Mononuclear cell (primary cell): Measurements from ENCODE around the gene RPL9. TPM values are rescaled to one million over a fixed set of nuclear protein-coding genes. Genes with fewer than 3 reads are reported as not detected.
"Not testable (repeated sequence)": the region's sequence is repeated elsewhere in the genome, so short reads cannot be mapped to it uniquely, and the experiment has no call there.

Experiments
- H3K27me3 ChIP-seq: 2 replicates; pipeline ENCODE4 v1.6.0; 2011; ENCODE audit warnings: low read length, control low read depth; ENCODE audit not compliant: insufficient read depth
- H3K4me1 ChIP-seq: 2 replicates; pipeline ENCODE4 v1.5.1; 2011; ENCODE audit warnings: mild to moderate bottlenecking, low read length, control low read depth; ENCODE audit not compliant: insufficient read depth
- H3K4me3 ChIP-seq: 2 replicates; pipeline ENCODE4 v1.5.1; 2011; ENCODE audit warnings: mild to moderate bottlenecking, low read length, moderate library complexity
- H3K9me3 ChIP-seq: 2 replicates; pipeline ENCODE4 v1.5.1; 2011; ENCODE audit warnings: low read depth, mild to moderate bottlenecking, control low read depth, low read length
- total RNA-seq: library from RNA; depleted of rRNA; stranded (reverse); fragments of >200 nt; gene quantifications from one replicate; pipeline ENCODE4 v1.2.3, GENCODE V29; 2012

Gene RPL9
- total RNA-seq, 1 donor, result 4,269 TPM

- H3K4me1 ChIP-seq, H3K4me3 ChIP-seq, H3K9me3 ChIP-seq, H3K27me3 ChIP-seq: not testable (repeated sequence)
Observed at GRCh38 chr4:39411561-39411960, 47.2 kb downstream of the RPL9 start.

DNA sequence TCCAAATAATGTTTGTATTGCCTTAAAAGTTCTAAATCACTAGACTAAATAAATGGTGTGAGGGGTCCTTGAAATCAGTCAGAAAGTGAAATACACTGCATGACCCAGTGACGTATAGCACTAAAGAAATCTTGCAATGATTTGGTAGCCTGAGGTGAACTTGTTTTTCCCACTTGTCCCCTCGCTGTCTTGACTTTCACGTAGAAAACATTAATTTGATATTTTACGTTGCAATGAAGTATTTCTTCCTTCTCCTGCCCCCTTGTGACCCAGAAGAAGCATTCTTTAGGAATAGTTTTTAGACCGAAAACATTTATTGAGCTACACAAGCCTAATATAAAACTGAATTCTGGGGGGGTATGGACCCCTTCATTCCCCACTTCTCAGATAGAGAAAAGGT is 48.3 kb downstream of the RPL9 start:
- Histone ChIP-seq H3K4me3 (no peak overlapping the region), H3K27me3 (no peaks in the 10 kb centered on the region), H3K9me3 (no peaks in the 10 kb centered on the region), H3K4me1 (no peaks in the 10 kb centered on the region)

DNA sequence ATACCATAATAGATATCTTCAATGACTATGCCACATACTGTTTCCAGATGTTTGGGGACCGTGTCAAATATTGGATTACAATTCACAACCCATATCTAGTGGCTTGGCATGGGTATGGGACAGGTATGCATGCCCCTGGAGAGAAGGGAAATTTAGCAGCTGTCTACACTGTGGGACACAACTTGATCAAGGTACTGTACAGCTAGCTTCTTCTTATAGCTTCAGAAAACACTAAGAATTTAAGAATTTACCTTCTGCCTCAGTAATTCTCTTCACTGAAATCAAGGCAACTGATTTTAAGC is 51.2 kb downstream of the RPL9 start:
- H3K27me3 ChIP-seq, result no peaks in the 10 kb centered on the region
- H3K4me3 ChIP-seq, result no peak overlapping the region
- H3K9me3 ChIP-seq, result no peaks in the 10 kb centered on the region
- no peaks in the 10 kb centered on the region for H3K4me1 ChIP-seq

DNA sequence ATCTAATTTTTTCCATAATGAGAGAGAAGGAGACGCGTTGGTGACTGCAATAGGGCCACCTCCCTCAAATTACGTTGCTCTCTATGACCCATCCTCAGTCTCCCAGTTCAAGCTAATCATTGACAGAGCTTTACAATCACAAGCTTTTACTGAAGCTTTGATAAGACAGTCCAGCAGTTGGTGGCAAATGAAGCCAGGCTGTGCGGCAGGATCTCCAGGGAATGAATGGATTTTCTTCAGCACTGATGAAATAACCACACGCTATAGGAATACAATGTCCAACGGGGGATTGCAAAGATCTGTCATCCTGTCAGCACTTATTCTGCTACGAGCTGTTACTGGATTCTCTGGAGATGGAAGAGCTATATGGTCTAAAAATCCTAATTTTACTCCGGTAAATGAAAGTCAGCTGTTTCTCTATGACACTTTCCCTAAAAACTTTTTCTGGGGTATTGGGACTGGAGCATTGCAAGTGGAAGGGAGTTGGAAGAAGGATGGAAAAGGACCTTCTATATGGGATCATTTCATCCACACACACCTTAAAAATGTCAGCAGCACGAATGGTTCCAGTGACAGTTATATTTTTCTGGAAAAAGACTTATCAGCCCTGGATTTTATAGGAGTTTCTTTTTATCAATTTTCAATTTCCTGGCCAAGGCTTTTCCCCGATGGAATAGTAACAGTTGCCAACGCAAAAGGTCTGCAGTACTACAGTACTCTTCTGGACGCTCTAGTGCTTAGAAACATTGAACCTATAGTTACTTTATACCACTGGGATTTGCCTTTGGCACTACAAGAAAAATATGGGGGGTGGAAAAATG is 51.7 kb downstream of the RPL9 start, which contains the start of gene KLB:
KLB (plus strand) TSS at position 168 of the 821 bp plus-strand sequence; CDS start at position 188, 20 bp downstream.
- Histone ChIP-seq H3K9me3 (no peaks in the 10 kb centered on the region), H3K4me3 (no peak within 1 kb of the TSS), H3K27me3 (no peaks in the 10 kb centered on the region), H3K4me1 (no peaks in the 10 kb centered on the region)

Other genes with a start within 250 kb of the RPL9 start
- 71.2 TPM for gene RFC1, start 92.6 kb downstream of the RPL9 start, total RNA-seq
- under 0.01 TPM for gene KLB, start 52.0 kb downstream of the RPL9 start, total RNA-seq
- 8.5 TPM for gene LIAS, start 134 bp upstream of the RPL9 start, total RNA-seq
- gene UGDH, start 68.5 kb upstream of the RPL9 start, total RNA-seq, result 2.2 TPM
- gene SMIM14, start 179.9 kb upstream of the RPL9 start, total RNA-seq, result 6.4 TPM
- gene UBE2K, start 239.2 kb upstream of the RPL9 start, total RNA-seq, result 17.1 TPM